Left forelimb (tissue), 1 donor: ENCODE measurements around the gene RPS25.
"Not testable (repeated sequence)": the region's sequence is repeated elsewhere in the genome, so short reads cannot be mapped to it uniquely, and the experiment has no call there.

ENCODE experiments used
- DNase-seq: peaks from one replicate; pipeline ENCODE4 v3.0.0-alpha.2; 2018; ENCODE audit warnings: low spot score

Gene RPS25

GRCh38 chr11:119038884-119039283, 20.7 kb upstream of the RPS25 start:
- DNase-seq = no peak

- no peak for DNase-seq
These were observed 16.7 kb upstream of the RPS25 start for GRCh38 chr11:119034813-119035212.

- DNase-seq = not testable (repeated sequence)
These were observed 15.3 kb upstream of the RPS25 start for GRCh38 chr11:119033421-119033820.

GRCh38 chr11:119031912-119032280, 13.8 kb upstream of the RPS25 start:
- no peak for DNase-seq

GRCh38 chr11:119030329-119031047, 12.3 kb upstream of the RPS25 start, which contains the start of gene SLC37A4:
SLC37A4 (minus strand) TSS chr11:119030877.
- DNase-seq = peak; percentile 94

- no peak for DNase-seq
These were observed 11.8 kb upstream of the RPS25 start for GRCh38 chr11:119030029-119030328.

GRCh38 chr11:119029340-119030028, 11.3 kb upstream of the RPS25 start:
- DNase-seq = no peak

GRCh38 chr11:119029069-119029339, 10.9 kb upstream of the RPS25 start:
- DNase-seq = no peak

- DNase-seq = no peak
These were observed 10.4 kb upstream of the RPS25 start for GRCh38 chr11:119028346-119029068.

GRCh38 chr11:119027561-119028345, 9.6 kb upstream of the RPS25 start:
- no peak for DNase-seq

- DNase-seq = no peak
These were observed 8.8 kb upstream of the RPS25 start for GRCh38 chr11:119026970-119027369.

GRCh38 chr11:119025978-119026766, 8.0 kb upstream of the RPS25 start:
- DNase-seq = no peak

- no peak for DNase-seq
These were observed 7.4 kb upstream of the RPS25 start for GRCh38 chr11:119025541-119025940.

GRCh38 chr11:119025099-119025473, 6.9 kb upstream of the RPS25 start:
- no peak for DNase-seq

GRCh38 chr11:119024430-119025098, 6.4 kb upstream of the RPS25 start:
- DNase-seq = no peak

GRCh38 chr11:119023741-119024140, 5.6 kb upstream of the RPS25 start:
- no peak for DNase-seq

- DNase-seq = no peak
These were observed 3.5 kb upstream of the RPS25 start for GRCh38 chr11:119021631-119022030.

GRCh38 chr11:119019996-119020395, 1.9 kb upstream of the RPS25 start:
- DNase-seq = no peak

GRCh38 chr11:119017377-119017776, 766 bp downstream of the RPS25 start:
- DNase-seq = not testable (repeated sequence)

GRCh38 chr11:119016216-119017009, 1.7 kb downstream of the RPS25 start:
- DNase-seq = no peak
